Testis (tissue), 3 donors: ENCODE measurements around the gene SMG6. TPM values are rescaled to one million over a fixed set of nuclear protein-coding genes. Genes with fewer than 3 reads are reported as not detected.

ENCODE experiments used
- DNase-seq: peaks from one replicate; pipeline ENCODE4 v3.0.0-alpha.2; 2019
- H3K27ac ChIP-seq, 2 donors: fragments of 200-600 bp; sonication (generic); one replicate each; pipeline ENCODE4 v1.5.1; 2019
- H3K27me3 ChIP-seq: fragments of 200-600 bp; sonication (generic); one replicate; pipeline ENCODE4 v1.5.1; 2019
- H3K36me3 ChIP-seq: fragments of 200-600 bp; sonication (generic); one replicate; pipeline ENCODE4 v1.5.1; 2017; ENCODE audit warnings: low read depth; ENCODE audit errors: missing control alignments
- H3K4me1 ChIP-seq: fragments of 200-600 bp; sonication (generic); one replicate; pipeline ENCODE4 v1.5.1; 2019
- H3K4me3 ChIP-seq, 2 donors: fragments of 200-600 bp; sonication (generic); one replicate each; pipeline ENCODE4 v1.5.1; 2017 to 2019
- H3K9me3 ChIP-seq: fragments of 200-600 bp; sonication (generic); one replicate; pipeline ENCODE4 v1.5.1; 2017
- CTCF ChIP-seq, 3 experiments: fragments of 450-650 bp in 2 of 3; fragments of 200-600 bp in 1 of 3; sonication (generic) in 1 of 3; IDR thresholded peaks; one replicate each; pipeline ENCODE4 v1.5.1; 2016 to 2019; ENCODE audit warnings: antibody characterized with exemption in 3 of 3, mild to moderate bottlenecking in 2 of 3, moderate library complexity in 1 of 3
- POLR2A ChIP-seq: fragments of 450-650 bp; IDR thresholded peaks from one replicate; pipeline ENCODE4 v1.6.1; 2017; ENCODE audit warnings: antibody characterized with exemption, mild to moderate bottlenecking, moderate library complexity
- WGBS, 2 donors: methylation state at CpG; one replicate each; pipeline ENCODE4 v1.1.5; 2018; 5-methylcytosine and 5-hydroxymethylcytosine counted together
- intact Hi-C: fragments of 100-400 bp; cut with DNase I; formaldehyde crosslinking; loops from one replicate; pipeline ENCODE4 v1.15.1; 2023; ENCODE audit warnings: low total_unique reads
- polyA plus RNA-seq: library from polyadenylated mRNA; stranded (reverse); fragments of 350-450 nt; fragmentation: Illumina TruSeq; extraction: RNeasy Lipid Tissue Mini Kit (QIAGEN cat#74804); gene quantifications from one replicate; pipeline ENCODE4 v1.2.3, GENCODE V29; 2014; ENCODE audit warnings: low read depth, low replicate concordance; ENCODE audit not compliant: insufficient read depth
- total RNA-seq, 2 donors: library from RNA; depleted of rRNA; stranded (reverse); fragments of >200 nt; gene quantifications; one replicate each; pipeline ENCODE4 v1.2.3, GENCODE V29; 2016

Gene SMG6
- total and polyA plus RNA-seq, 3 donors from 2014 or later, result 68.7 to 86.5 (median 80.6) TPM

- WGBS, 2 donors, result 24 to 39% methylated on average over 11 of the region's 11 CpGs
- no peak overlapping the region for H3K4me3 ChIP-seq
Measured at GRCh38 chr17:2214929-2215615, 88.5 kb downstream of the SMG6 start.

GRCh38 chr17:2214047-2214928 is 89.3 kb downstream of the SMG6 start:
- peak; percentile 67 for DNase-seq
- Histone ChIP-seq H3K4me1 (peaks cover 36% of the 10 kb centered on the region), H3K4me3 (no peak overlapping the region), H3K9me3 (no peaks in the 10 kb centered on the region), H3K27me3 (no peaks in the 10 kb centered on the region), H3K27ac (peak overlapping the region; percentile 71 to 81), H3K36me3 (no peaks in the 10 kb centered on the region)
- 39 to 52% methylated on average over 17 of the region's 17 CpGs for WGBS, 2 donors
- TF ChIP-seq CTCF (IDR thresholded peaks at IDR 0.05) (peak in 1 of 3 experiments; percentile 2), POLR2A (no peak)
- intact Hi-C loops, result no loop called here

More at GRCh38 chr17:2214929-2215615, 88.5 kb downstream of the SMG6 start:
- Histone ChIP-seq H3K4me1 (peaks cover 36% of the 10 kb centered on the region), H3K27me3 (no peaks in the 10 kb centered on the region), H3K36me3 (no peaks in the 10 kb centered on the region), H3K9me3 (no peaks in the 10 kb centered on the region), H3K27ac (peak overlapping the region; percentile 71 to 81)
- intact Hi-C loops, result no loop called here
- TF ChIP-seq CTCF (IDR thresholded peaks at IDR 0.05) (no peak), POLR2A (no peak)
- peak; percentile 43 for DNase-seq

GRCh38 chr17:2213291-2213960 is 90.2 kb downstream of the SMG6 start:
- H3K27ac ChIP-seq, result peak overlapping the region; percentile 71 to 81
- 31 to 41% methylated on average over 11 of the region's 11 CpGs for WGBS, 2 donors
- no peak overlapping the region for H3K4me3 ChIP-seq
- no peaks in the 10 kb centered on the region for H3K36me3 ChIP-seq
- peaks cover 36% of the 10 kb centered on the region for H3K4me1 ChIP-seq
- peak; percentile 43 for DNase-seq
- H3K27me3 ChIP-seq, result no peaks in the 10 kb centered on the region
- no peaks in the 10 kb centered on the region for H3K9me3 ChIP-seq
- intact Hi-C loops, result loop anchor here (2.0 kb wide), 1 partner anchor 31 kb away; no protein-coding TSS in a partner anchor
- TF ChIP-seq POLR2A (no peak), CTCF (IDR thresholded peaks at IDR 0.05) (no peak)

- Histone ChIP-seq H3K27ac (peak overlapping the region; percentile 71 to 81), H3K36me3 (no peaks in the 10 kb centered on the region), H3K27me3 (no peaks in the 10 kb centered on the region), H3K4me1 (peaks cover 36% of the 10 kb centered on the region), H3K9me3 (no peaks in the 10 kb centered on the region), H3K4me3 (no peak overlapping the region)
- intact Hi-C loops, result loop anchor here (2.0 kb wide), 1 partner anchor 30 kb away; no protein-coding TSS in a partner anchor
- peak; percentile 46 for DNase-seq
- TF ChIP-seq POLR2A (no peak), CTCF (IDR thresholded peaks at IDR 0.05) (no peak)
- 57 to 62% methylated on average over 10 of the region's 10 CpGs for whole genome bisulfite sequencing, 2 donors
Measured at GRCh38 chr17:2212400-2212981, 91.1 kb downstream of the SMG6 start.
